Kidney (tissue), 14 donors: Measurements from ENCODE around the gene HNF4A. TPM values are rescaled to one million over a fixed set of nuclear protein-coding genes. Genes with fewer than 3 reads are reported as not detected.

Experiments
- DNase-seq, 5 donors: peaks; one replicate each; pipeline ENCODE4 v3.0.0-alpha.2; 2013 to 2020
- FAIRE-seq: peaks from 2 replicates; lab custom pipeline; 2012; peaks lifted over from hg19 to GRCh38; lab: Jason Lieb, UNC
- H3K27ac ChIP-seq, 2 donors: one replicate each; pipeline ENCODE4 v1.7.0; 2013; ENCODE audit warnings: low read depth in 2 of 2, low read length in 2 of 2, inconsistent platforms in 1 of 2
- H3K27me3 ChIP-seq: one replicate; pipeline ENCODE4 v1.7.1; 2013; ENCODE audit warnings: low read length, inconsistent platforms; ENCODE audit not compliant: control insufficient read depth, insufficient read depth
- H3K36me3 ChIP-seq, 3 donors: one replicate each; pipeline versions ENCODE4 v1.7.0 to v1.7.1; 2013; ENCODE audit warnings: low read length in 3 of 3, control low read depth in 1 of 3, inconsistent platforms in 1 of 3; ENCODE audit not compliant: insufficient read depth in 3 of 3, control insufficient read depth in 2 of 3
- H3K4me1 ChIP-seq, 3 donors: one replicate each; pipeline versions ENCODE4 v1.7.0 to v1.7.1; 2013; ENCODE audit warnings: low read length in 3 of 3, inconsistent platforms in 1 of 3, low read depth in 1 of 3; ENCODE audit not compliant: control insufficient read depth in 2 of 3, insufficient read depth in 2 of 3
- H3K4me3 ChIP-seq, 3 donors: one replicate each; pipeline versions ENCODE4 v1.7.0 to v1.8.1; 2013; ENCODE audit warnings: low read length in 3 of 3, control low read depth in 1 of 3, inconsistent platforms in 1 of 3
- H3K9ac ChIP-seq, 3 donors: one replicate each; pipeline versions ENCODE4 v1.7.0 to v1.7.1; 2013; ENCODE audit warnings: low read length in 3 of 3, control low read depth in 1 of 3, inconsistent platforms in 1 of 3
- H3K9me3 ChIP-seq, 3 donors: one replicate each; pipeline versions ENCODE4 v1.7.0 to v1.7.1; 2013; ENCODE audit warnings: low read length in 3 of 3, control low read depth in 1 of 3, inconsistent platforms in 1 of 3; ENCODE audit not compliant: control insufficient read depth in 2 of 3, insufficient read depth in 1 of 3
- CTCF ChIP-seq: IDR thresholded peaks from 3 replicates; pipeline ENCODE4 v1.5.1; 2012; ENCODE audit warnings: mild to moderate bottlenecking, moderate library complexity, borderline replicate concordance; ENCODE audit not compliant: insufficient read depth; ENCODE audit errors: extremely low read depth
- intact Hi-C: fragments of 100-400 bp; cut with DNase I; formaldehyde crosslinking; loops from one replicate; pipeline ENCODE4 v1.11.1; 2022
- polyA plus RNA-seq: library from polyadenylated mRNA; stranded (reverse); fragments of 350-450 nt; fragmentation: Illumina TruSeq; extraction: RNeasy Lipid Tissue Mini Kit (QIAGEN cat#74804); gene quantifications from one replicate; pipeline ENCODE4 v1.2.3, GENCODE V29; 2014; ENCODE audit warnings: low read depth, low replicate concordance; ENCODE audit not compliant: insufficient read depth
- total RNA-seq: library from RNA; stranded (reverse); fragmentation: NEBNext Ultra II Directional; extraction: Animal tissue kit (Norgen Biotek cat#: 25700); gene quantifications from one replicate; pipeline ENCODE4 v1.2.1, GENCODE V29; 2021
- donor health status: control.
- donor health status: control.
- donor health status: control.
- donor health status: control.
- donor health status: control.
- donor health status: DM: yes; HTN: yes; CAD: no.
- donor health status: Normal renal cell carcinoma (clear cell type).

HNF4A gene
- total and polyA plus RNA-seq, 2 donors from 2014 or later, result 26.0 to 42.1 TPM

- H3K36me3 ChIP-seq, result peaks cover 0 to 14% (median 0%) of the 10 kb centered on the region in 3 donors
- H3K27me3 ChIP-seq, result no peaks in the 10 kb centered on the region
- TF ChIP-seq CTCF, result no peak
- no peak overlapping the region for H3K27ac ChIP-seq
- no peaks in the 10 kb centered on the region for H3K9me3 ChIP-seq
- peaks cover 0 to 5% (median 0%) of the 10 kb centered on the region in 3 donors for H3K4me1 ChIP-seq
- intact Hi-C loops, result no loop called here
- DNase-seq (no peak), FAIRE-seq (no peak)
- H3K4me3 ChIP-seq, result no peak overlapping the region
- H3K9ac ChIP-seq, result no peak overlapping the region
These were observed 75.6 kb downstream of the HNF4A start for GRCh38 chr20:44431118-44431501.

- H3K4me1 ChIP-seq, result peaks cover 0 to 5% (median 0%) of the 10 kb centered on the region in 3 donors
- H3K27me3 ChIP-seq, result no peaks in the 10 kb centered on the region
- intact Hi-C loops, result no loop called here
- H3K4me3 ChIP-seq, result no peak overlapping the region
- no peak overlapping the region for H3K9ac ChIP-seq
- H3K9me3 ChIP-seq, result no peaks in the 10 kb centered on the region
- no peak for TF ChIP-seq CTCF
- no peak overlapping the region for H3K27ac ChIP-seq
- peaks cover 0 to 11% (median 0%) of the 10 kb centered on the region in 3 donors for H3K36me3 ChIP-seq
- no peak for DNase-seq
- FAIRE-seq, result no peak
These were observed 76.2 kb downstream of the HNF4A start for GRCh38 chr20:44431502-44432234.

GRCh38 chr20:44432618-44433577 is 77.4 kb downstream of the HNF4A start:
- Histone ChIP-seq H3K27ac (no peak overlapping the region), H3K9me3 (no peaks in the 10 kb centered on the region), H3K4me3 (no peak overlapping the region), H3K27me3 (no peaks in the 10 kb centered on the region), H3K4me1 (peaks cover 0 to 5% (median 0%) of the 10 kb centered on the region in 3 donors), H3K9ac (no peak overlapping the region), H3K36me3 (peaks cover 0 to 5% (median 0%) of the 10 kb centered on the region in 3 donors)
- intact Hi-C loops, result no loop called here
- no peak for TF ChIP-seq CTCF
- DNase-seq, result no peak
- FAIRE-seq, result no peak
